Caco-2 (cell line): Measurements from ENCODE around the gene THAP4. TPM values are rescaled to one million over a fixed set of nuclear protein-coding genes. Genes with fewer than 3 reads are reported as not detected.

Source experiments
- BruUV-seq: library from RNA; stranded (reverse); fragments of 400-500 nt; replicated peaks from 2 replicates; lab custom pipeline; 2021; lab: Mats Ljungman, UMichigan
- CTCF ChIA-PET: fragments of 300-600 bp; sonication (Branson Sonifier 250); formaldehyde crosslinking; loops from one replicate; lab custom pipeline; 2022; ENCODE audit warnings: antibody characterized with exemption; lab: Charles Lee
- POLR2A ChIA-PET: fragments of 300-600 bp; sonication (Branson Sonifier 250); formaldehyde crosslinking; loops from one replicate; lab custom pipeline; 2022; ENCODE audit warnings: antibody characterized with exemption; lab: Charles Lee
- DNase-seq, 2 experiments: peaks; one replicate each; pipeline versions ENCODE4 v3.0.0 to v3.0.0-alpha.2; 2020 to 2022
- H3K27me3 ChIP-seq: replicated peaks from 2 replicates; pipeline ENCODE4 v1.6.0; 2011; ENCODE audit warnings: low read length; ENCODE audit not compliant: control insufficient read depth, insufficient read depth
- H3K36me3 ChIP-seq: 2 replicates; pipeline ENCODE4 v1.5.1; 2011; ENCODE audit warnings: low read length; ENCODE audit not compliant: control insufficient read depth, insufficient read depth
- H3K4me1 ChIP-seq: fragments of 250-450 bp; sonication (Bioruptor Pico); 2 replicates; pipeline ENCODE4 v1.5.1; 2020; ENCODE audit warnings: mild to moderate bottlenecking
- H3K4me3 ChIP-seq: 2 replicates; pipeline ENCODE4 v1.5.1; 2011; ENCODE audit warnings: low read depth, mild to moderate bottlenecking, control low read depth, low read length
- H3K9me3 ChIP-seq: fragments of 250-450 bp; sonication (Bioruptor Pico); 2 replicates; pipeline ENCODE4 v1.5.1; 2020; ENCODE audit warnings: mild to moderate bottlenecking, moderate library complexity
- H3K27ac Mint-ChIP-seq: one replicate; pipeline ENCODE4 v1.8.0; 2022; ENCODE audit warnings: mixed read lengths; ENCODE audit not compliant: unreplicated experiment
- H3K27me3 Mint-ChIP-seq: one replicate; pipeline ENCODE4 v1.8.0; 2022; ENCODE audit warnings: mixed read lengths; ENCODE audit not compliant: insufficient read depth, unreplicated experiment
- H3K36me3 Mint-ChIP-seq: one replicate; pipeline ENCODE4 v1.8.0; 2022; ENCODE audit warnings: mild to moderate bottlenecking, mixed read lengths; ENCODE audit not compliant: insufficient read depth, unreplicated experiment
- H3K4me1 Mint-ChIP-seq: one replicate; pipeline ENCODE4 v1.8.0; 2022; ENCODE audit warnings: low read depth, mixed read lengths; ENCODE audit not compliant: unreplicated experiment
- H3K4me3 Mint-ChIP-seq: one replicate; pipeline ENCODE4 v1.8.0; 2022; ENCODE audit warnings: mild to moderate bottlenecking, moderate library complexity, mixed read lengths; ENCODE audit not compliant: unreplicated experiment
- H3K9me3 Mint-ChIP-seq: one replicate; pipeline ENCODE4 v1.8.0; 2022; ENCODE audit warnings: mixed read lengths; ENCODE audit not compliant: unreplicated experiment
- CTCF ChIP-seq, 2 experiments: fragments of 200-600 bp in 1 of 2; IDR thresholded peaks; 1 replicate in 1 of 2; 2 replicates in 1 of 2; pipeline versions ENCODE4 v1.5.1 to v1.8.0; 2011 to 2022; ENCODE audit warnings: antibody characterized with exemption in 1 of 2, control low read depth in 1 of 2, inconsistent platforms in 1 of 2, low read depth in 1 of 2, low read length in 1 of 2, mild to moderate bottlenecking in 1 of 2, moderate library complexity in 1 of 2; ENCODE audit not compliant: insufficient read depth in 1 of 2, severe bottlenecking in 1 of 2, unreplicated experiment in 1 of 2
- intact Hi-C: fragments of 100-400 bp; cut with micrococcal nuclease; formaldehyde crosslinking; loops from one replicate; pipeline ENCODE4 v1.10.0; 2022; ENCODE audit not compliant: unreplicated experiment
- total RNA-seq: library from RNA; stranded (reverse); gene quantifications from 2 replicates; pipeline ENCODE4 v1.2.3, GENCODE V29; 2022

THAP4 gene
- total RNA-seq, 1 experiment from 2014 or later, result 37.2 TPM

GRCh38 chr2:241653210-241653750, 16.3 kb upstream of the THAP4 start:
- no peak for TF ChIP-seq CTCF (IDR thresholded peaks at IDR 0.05; ENCODE audit: insufficient read depth in 1 of 2, low read depth in 1 of 2, low read length in 1 of 2, severe bottlenecking in 1 of 2, unreplicated experiment in 1 of 2)
- POLR2A ChIA-PET, result no interaction called here
- CTCF ChIA-PET, result no interaction called here
- no peak for DNase-seq
- Mint-ChIP-seq H3K9me3 (no peaks in the 10 kb centered on the region), H3K36me3 (peaks cover 47% of the 10 kb centered on the region), H3K4me3 (no peak overlapping the region), H3K4me1 (no peaks in the 10 kb centered on the region), H3K27ac (no peak overlapping the region), H3K27me3 (no peaks in the 10 kb centered on the region)
- no TSS peak for BruUV-seq
- H3K4me1 ChIP-seq, result no peaks in the 10 kb centered on the region
- intact Hi-C loops, result no loop called here
- H3K36me3 ChIP-seq, result no peaks in the 10 kb centered on the region
- H3K4me3 ChIP-seq, result no peak overlapping the region
- H3K9me3 ChIP-seq, result no peaks in the 10 kb centered on the region
- no peaks in the 10 kb centered on the region for H3K27me3 ChIP-seq

- no peak for DNase-seq
- Mint-ChIP-seq H3K9me3 (no peaks in the 10 kb centered on the region), H3K27me3 (no peaks in the 10 kb centered on the region), H3K27ac (no peak overlapping the region), H3K4me1 (no peaks in the 10 kb centered on the region), H3K36me3 (peaks cover 44% of the 10 kb centered on the region), H3K4me3 (no peak overlapping the region)
- Histone ChIP-seq H3K36me3 (no peaks in the 10 kb centered on the region), H3K4me3 (no peak overlapping the region), H3K27me3 (no peaks in the 10 kb centered on the region), H3K9me3 (no peaks in the 10 kb centered on the region), H3K4me1 (no peaks in the 10 kb centered on the region)
- intact Hi-C loops, result no loop called here
- ChIA-PET POLR2A (no interaction called here), CTCF (no interaction called here)
- no TSS peak for BruUV-seq
- no peak for TF ChIP-seq CTCF (IDR thresholded peaks at IDR 0.05; ENCODE audit: insufficient read depth in 1 of 2, low read depth in 1 of 2, low read length in 1 of 2, severe bottlenecking in 1 of 2, unreplicated experiment in 1 of 2)
Measured at GRCh38 chr2:241652722-241653121, 15.8 kb upstream of the THAP4 start.

- DNase-seq, result no peak
- Mint-ChIP-seq H3K4me3 (no peak overlapping the region), H3K4me1 (no peaks in the 10 kb centered on the region), H3K9me3 (no peaks in the 10 kb centered on the region), H3K27me3 (no peaks in the 10 kb centered on the region), H3K36me3 (peaks cover 39% of the 10 kb centered on the region), H3K27ac (no peak overlapping the region)
- Histone ChIP-seq H3K4me1 (no peaks in the 10 kb centered on the region), H3K4me3 (no peak overlapping the region), H3K9me3 (no peaks in the 10 kb centered on the region), H3K27me3 (no peaks in the 10 kb centered on the region), H3K36me3 (no peaks in the 10 kb centered on the region)
- intact Hi-C loops, result no loop called here
- CTCF ChIA-PET, result no interaction called here
- BruUV-seq, result no TSS peak
- no peak for TF ChIP-seq CTCF (IDR thresholded peaks at IDR 0.05; ENCODE audit: insufficient read depth in 1 of 2, low read depth in 1 of 2, low read length in 1 of 2, severe bottlenecking in 1 of 2, unreplicated experiment in 1 of 2)
- POLR2A ChIA-PET, result no interaction called here
Measured at GRCh38 chr2:241652142-241652541, 15.2 kb upstream of the THAP4 start.
